HG03159 (cell line): Measurements from ENCODE around the gene ARHGAP36.

Experiments
- ATAC-seq: cut with Tn5 transposase; IDR thresholded peaks from one replicate; pipeline ENCODE4 v1.9.1; 2021; ENCODE audit warnings: mild to moderate bottlenecking, moderate library complexity; ENCODE audit not compliant: unreplicated experiment

Gene ARHGAP36

DNA sequence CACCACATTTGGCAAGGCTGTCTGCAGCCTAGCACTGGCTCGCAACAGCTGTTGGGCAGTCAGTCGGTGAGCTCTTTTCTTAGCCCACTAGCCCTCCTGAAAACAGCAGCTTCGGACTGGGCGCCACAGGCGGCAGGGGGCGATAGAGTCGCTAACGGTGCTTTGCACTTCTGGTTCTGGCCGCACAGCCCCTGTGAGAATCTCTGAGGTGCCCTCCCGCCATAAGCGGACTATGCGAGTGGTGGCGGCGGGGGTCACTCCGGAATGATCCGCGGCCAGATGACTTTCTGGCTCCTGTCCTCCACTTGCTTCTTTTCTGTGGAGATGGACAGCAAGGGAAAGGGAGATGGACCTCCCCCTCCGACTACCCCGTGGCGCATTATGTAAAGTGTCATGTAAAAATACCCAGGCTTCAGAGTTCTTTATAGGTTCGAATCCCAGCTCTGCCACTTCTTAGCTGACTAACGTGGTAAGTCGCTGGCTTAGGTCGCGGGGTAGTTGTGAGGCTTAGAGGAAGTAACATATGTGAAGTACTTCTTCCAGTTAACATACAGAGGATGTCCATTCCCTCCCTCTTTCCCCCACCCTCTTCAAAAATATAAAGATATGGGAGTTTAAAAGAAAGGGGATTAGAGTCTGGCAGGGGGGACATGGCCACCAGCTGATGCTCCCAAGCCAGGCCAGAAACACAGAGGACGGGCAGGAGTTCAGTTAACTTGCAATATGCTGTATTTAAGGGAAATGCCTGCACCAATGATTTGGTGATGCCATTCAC, 11.0 kb downstream of the ARHGAP36 start:
- ATAC-seq, result peak; percentile 78

DNA sequence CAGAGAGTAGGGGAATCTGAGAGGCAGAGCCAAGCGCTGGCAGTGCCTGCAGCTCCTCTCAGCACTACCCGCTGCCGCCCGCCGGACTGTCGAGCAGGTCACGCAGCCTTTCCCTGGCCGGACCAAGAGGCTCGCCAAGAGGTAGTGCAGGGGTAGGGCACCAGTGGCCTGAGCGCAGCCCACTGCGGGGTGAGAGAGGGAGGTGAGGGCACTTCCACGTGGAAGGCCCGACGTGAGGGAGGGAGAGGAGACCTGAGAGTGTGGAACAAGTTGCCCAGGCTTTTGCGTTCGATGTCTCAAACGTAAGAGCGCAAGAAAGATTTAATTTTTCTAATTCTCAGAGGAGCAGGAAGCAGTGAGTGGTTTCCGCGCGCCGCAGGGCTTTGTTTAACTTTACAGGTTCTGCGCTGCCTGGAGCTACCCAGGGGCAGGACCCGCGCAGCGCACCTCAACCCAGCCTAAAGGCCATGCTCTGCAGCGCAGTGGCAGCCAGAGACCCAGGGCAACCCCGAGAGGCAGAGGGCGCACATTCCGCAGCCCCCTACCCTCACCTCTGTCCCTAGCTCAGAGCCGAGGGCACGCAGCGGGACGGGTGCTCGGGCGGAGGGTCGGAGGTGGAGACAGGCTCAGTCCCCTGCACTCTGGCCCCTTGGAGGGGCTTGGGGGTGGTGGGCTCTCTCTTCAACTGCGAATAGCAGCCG, 14.9 kb downstream of the ARHGAP36 start:
- no peak for ATAC-seq

DNA sequence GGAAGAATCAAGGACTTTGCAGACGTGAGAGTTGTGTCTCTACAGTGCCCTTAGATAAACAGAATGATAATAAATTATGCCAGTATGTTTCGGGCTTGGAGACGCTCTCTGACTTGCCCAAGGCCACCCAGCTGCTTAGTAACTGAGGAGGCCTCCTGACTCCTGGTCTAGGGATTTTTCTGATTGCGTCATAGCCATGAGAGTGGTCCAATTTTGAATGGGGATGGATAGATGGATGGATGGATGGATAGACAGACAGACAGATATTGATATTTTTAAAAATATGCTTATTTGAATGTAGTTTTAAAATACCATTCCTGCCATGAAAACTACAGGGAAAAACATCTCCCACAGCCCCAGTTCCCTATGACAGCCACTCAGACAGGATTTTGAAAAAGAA, 15.5 kb downstream of the ARHGAP36 start:
- no peak for ATAC-seq

DNA sequence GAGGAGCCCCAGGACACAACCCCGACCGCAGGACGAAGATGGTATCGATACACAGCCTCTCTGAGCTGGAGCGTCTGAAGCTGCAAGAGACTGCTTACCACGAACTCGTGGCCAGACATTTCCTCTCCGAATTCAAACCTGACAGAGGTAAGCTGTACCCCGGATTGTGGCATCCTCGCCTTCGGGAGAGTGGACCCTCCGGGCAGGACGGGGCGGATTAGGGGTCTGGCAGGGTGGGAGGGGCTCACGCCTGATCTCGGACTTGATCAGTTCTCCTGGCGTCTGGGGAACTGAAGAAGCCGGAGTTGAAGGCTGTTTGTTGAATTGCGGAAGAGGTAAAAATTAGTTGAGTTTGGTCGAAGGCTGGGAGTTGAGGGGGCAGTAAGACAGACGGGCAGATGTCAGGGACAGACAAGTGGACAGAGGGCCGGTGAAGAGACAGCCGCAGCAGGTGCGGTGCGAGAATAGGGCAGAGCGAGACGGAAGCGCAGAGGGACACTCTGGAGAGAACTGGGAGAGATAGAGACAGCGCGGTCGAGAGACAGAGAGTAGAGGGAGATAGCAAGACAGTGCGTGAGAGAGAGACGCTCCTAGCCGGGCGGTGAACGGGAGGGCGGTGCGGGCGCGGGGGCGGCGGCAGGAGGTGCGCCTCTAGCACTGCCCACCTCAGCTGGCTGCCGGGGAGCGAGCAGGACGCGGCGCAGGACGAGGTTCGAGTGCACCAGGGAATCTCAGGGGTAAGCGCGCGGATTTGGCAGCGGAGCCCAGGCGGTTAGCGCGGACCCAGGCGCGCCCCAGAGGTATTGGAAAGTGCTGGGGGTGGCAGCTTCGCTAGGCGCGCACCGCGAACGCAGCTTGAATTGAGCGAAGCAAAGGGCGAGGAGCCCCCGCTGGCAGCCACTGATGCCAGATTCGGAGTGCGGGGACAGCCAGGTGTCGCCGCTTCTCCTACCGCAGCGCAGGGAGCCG, 23.9 kb downstream of the ARHGAP36 start:
- ATAC-seq, result no peak

DNA sequence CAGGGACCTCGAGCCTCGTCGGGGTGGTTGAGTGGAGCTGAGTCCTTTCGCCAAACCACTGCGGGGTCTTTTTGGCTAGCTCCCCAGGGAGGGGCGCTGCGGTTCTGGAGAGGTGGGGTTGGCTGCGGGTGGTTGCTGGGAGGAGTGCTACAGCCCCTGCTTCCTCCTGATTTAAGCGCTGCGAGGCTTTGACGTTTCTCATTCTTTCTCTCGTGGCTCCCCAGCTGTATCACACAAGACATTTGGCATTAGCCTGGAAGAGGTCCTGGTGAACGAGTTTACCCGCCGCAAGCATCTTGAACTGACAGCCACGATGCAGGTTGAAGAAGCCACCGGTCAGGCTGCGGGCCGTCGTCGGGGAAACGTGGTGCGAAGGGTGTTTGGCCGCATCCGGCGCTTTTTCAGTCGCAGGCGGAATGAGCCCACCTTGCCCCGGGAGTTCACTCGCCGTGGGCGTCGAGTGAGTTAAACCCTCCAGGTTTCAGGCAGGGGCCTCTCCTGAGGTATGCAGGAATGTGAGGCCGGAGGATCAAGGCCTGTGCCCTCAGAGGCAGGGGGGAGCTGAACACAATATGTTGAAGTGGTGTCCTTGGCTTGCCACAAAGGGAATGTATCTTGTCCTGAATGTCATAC, 25.5 kb downstream of the ARHGAP36 start:
- ATAC-seq, result no peak

DNA sequence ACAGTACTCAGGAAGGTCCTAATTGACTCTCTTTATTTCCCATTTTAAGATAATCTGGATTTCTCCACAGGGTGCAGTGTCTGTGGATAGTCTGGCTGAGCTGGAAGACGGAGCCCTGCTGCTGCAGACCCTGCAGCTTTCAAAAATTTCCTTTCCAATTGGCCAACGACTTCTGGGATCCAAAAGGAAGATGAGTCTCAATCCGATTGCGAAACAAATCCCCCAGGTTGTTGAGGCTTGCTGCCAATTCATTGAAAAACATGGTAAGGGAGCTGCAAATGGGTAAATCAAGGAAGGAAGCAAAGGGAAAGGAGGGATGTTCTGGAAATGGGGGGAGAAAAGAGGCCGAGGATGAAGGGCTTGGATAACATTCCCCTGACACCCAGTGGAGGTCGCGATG, 26.0 kb downstream of the ARHGAP36 start:
- ATAC-seq, result no peak

DNA sequence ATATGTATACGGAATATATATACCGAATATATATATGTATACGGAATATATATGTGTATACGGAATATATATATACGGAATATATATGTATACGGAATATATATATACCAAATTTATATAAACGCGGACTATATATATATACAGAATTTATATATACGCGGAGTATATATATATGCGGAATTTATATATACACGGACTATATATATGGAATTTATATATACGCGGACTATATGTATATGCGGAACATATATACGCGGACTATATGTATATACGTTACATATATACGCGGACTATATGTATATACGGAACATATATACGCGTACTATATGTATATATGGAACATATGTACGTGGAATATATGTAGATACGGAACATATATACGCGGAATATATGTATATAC, 78.6 kb downstream of the ARHGAP36 start:
- ATAC-seq, result no peak

DNA sequence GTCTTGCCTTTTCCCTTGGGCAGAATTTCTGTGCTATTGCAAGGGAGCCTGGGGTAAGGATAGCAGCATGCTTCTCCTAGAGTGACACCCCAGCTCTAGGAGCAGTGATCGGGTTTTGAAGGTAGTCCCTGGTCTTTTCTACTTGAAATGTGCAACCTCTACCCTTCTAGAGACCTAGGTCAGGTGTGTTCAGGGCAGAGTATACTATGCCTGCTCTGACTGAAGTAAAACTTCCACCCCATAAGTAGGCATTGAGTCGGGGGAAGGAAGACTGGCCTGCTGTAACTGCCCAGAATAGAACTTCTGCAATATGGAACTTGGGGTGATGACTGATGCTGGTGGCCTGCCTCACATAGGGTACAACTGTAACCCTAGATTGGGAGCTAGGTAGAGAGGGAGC, 80.9 kb downstream of the ARHGAP36 start:
- no peak for ATAC-seq
